ENCODE results near the gene GNB2. TPM values are rescaled to one million over a fixed set of nuclear protein-coding genes. Genes with fewer than 3 reads are reported as not detected.
A peak's percentile ranks its signal among the peaks of the same experiment; 100 is the strongest.

Gene GNB2
- total and polyA plus RNA-seq, 2 of the 13 experiments (the other 11 are each of a cell fraction or from before 2014, with no cell fraction given) = 48.3 to 67.1 TPM

GRCh38 chr7:100720671-100721504 is 47.3 kb downstream of the GNB2 start (continued):
- no peak for TF ChIP-seq ZNF230 (CRISPR knock-in tag; IDR thresholded peaks at IDR 0.05)
- TF ChIP-seq TBX3 (IDR thresholded peaks at IDR 0.05; ENCODE audit: borderline replicate concordance) = no peak
- no peak for TF ChIP-seq RNF219 (CRISPR knock-in tag; IDR thresholded peaks at IDR 0.05)
- no peak for TF ChIP-seq ZNF747 (CRISPR knock-in tag; IDR thresholded peaks at IDR 0.05; ENCODE audit: borderline replicate concordance)
- TF ChIP-seq ZNF354B (CRISPR knock-in tag; IDR thresholded peaks at IDR 0.05) = no peak
- peak; percentile 51; the same call in 1 of the 2 replicates for TF ChIP-seq AKAP8 (CRISPR knock-in tag; IDR thresholded peaks at IDR 0.05)
- peak; percentile 32 for TF ChIP-seq PATZ1 (CRISPR knock-in tag; IDR thresholded peaks at IDR 0.05)
- no peak for TF ChIP-seq CEBPB (IDR thresholded peaks at IDR 0.05; ENCODE audit: borderline replicate concordance, low read depth, low read length)
- no peak for TF ChIP-seq TCF12 (IDR thresholded peaks at IDR 0.05)
- 0 out of 2 replicates have a peak, but pooled peaks have one; percentile 28 for TF ChIP-seq TCF12 (CRISPR knock-in tag; IDR thresholded peaks at IDR 0.05)
- no peak for TF ChIP-seq PCBP2 (optimal IDR thresholded peaks at IDR 0.05; ENCODE audit: low read depth, low read length, poor library complexity, severe bottlenecking)
- no peak for TF ChIP-seq ZNF30 (CRISPR knock-in tag; IDR thresholded peaks at IDR 0.05)
- TF ChIP-seq ZNF792 (CRISPR knock-in tag; IDR thresholded peaks at IDR 0.05) = no peak
- no peak for TF ChIP-seq HDAC6 (IDR thresholded peaks at IDR 0.05; ENCODE audit: low read depth, low read length)
- TF ChIP-seq ZNF570 (CRISPR knock-in tag; IDR thresholded peaks at IDR 0.05; ENCODE audit: borderline replicate concordance) = no peak
- 0 out of 2 replicates have a peak, but pooled peaks have one; percentile 29 for TF ChIP-seq ZNF83 (CRISPR knock-in tag; IDR thresholded peaks at IDR 0.05; ENCODE audit: borderline replicate concordance)
- TF ChIP-seq KDM1A (CRISPR knock-in tag; IDR thresholded peaks at IDR 0.05) = no peak
- no peak for TF ChIP-seq ZKSCAN1 (IDR thresholded peaks at IDR 0.05; ENCODE audit: low read length)
- no peak for TF ChIP-seq ZNF607 (CRISPR knock-in tag; IDR thresholded peaks at IDR 0.05; ENCODE audit: borderline replicate concordance)
- 0 out of 2 replicates have a peak, but pooled peaks have one; percentile 42 for TF ChIP-seq ZNF232 (CRISPR knock-in tag; IDR thresholded peaks at IDR 0.05; ENCODE audit: borderline replicate concordance)
- TF ChIP-seq GLMP (CRISPR knock-in tag; IDR thresholded peaks at IDR 0.05; ENCODE audit: borderline replicate concordance) = no peak
- TF ChIP-seq ZMYM3 (CRISPR knock-in tag; IDR thresholded peaks at IDR 0.05) = no peak
- TF ChIP-seq TCF7L2 (IDR thresholded peaks at IDR 0.05; ENCODE audit: low read depth, low read length) = no peak
- TF ChIP-seq KLF15 (CRISPR knock-in tag; IDR thresholded peaks at IDR 0.05; ENCODE audit: borderline replicate concordance) = no peak
- TF ChIP-seq CCDC6 (CRISPR knock-in tag; IDR thresholded peaks at IDR 0.05) = no peak
- no peak for TF ChIP-seq GABPA (IDR thresholded peaks at IDR 0.05; ENCODE audit: low read depth, low read length)
- no peak for TF ChIP-seq GABPA (CRISPR knock-in tag; IDR thresholded peaks at IDR 0.05; ENCODE audit: low read depth)
